ENCODE measurements around the gene HES6. TPM values are rescaled to one million over a fixed set of nuclear protein-coding genes. Genes with fewer than 3 reads are reported as not detected.

The HES6 gene
- total and polyA plus RNA-seq, 2 of the 8 experiments (the other 6 are each of a cell fraction or from before 2014, with no cell fraction given) = 32.6 to 36.3 TPM

DNA sequence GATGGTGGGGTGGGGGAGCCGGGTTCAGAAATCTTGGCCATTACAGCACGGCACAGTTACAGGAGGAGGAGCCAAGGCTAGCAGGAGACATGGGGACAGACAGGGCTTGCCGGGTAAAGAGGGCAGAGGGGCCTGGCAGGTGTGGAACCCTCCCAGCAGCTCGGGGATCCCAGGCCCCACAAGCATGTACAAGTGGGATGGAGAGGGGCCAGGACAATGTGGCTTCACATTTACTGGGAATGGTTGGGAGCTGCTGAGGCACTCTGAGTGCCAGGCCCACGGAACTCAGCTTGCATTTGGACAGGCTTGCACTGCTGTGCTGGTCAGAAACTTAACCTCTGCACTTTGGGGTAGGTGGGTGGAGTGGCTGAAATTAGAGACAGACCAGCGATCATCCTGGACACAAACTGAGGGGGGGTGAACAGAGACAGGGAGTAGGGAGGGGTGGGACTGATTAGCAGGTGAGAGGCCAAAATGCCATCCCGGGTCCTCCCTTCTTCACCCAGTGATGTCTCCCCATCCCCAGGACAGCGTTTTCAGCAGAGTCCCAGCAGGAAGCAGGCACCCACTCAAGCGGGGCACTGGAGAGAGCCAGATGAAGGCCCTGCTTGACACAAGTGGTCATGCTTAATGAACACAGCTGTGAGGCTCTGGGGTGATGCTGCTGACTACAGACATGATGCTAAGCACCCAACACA, 38.9 kb upstream of the HES6 start:
- no peak overlapping the region for H2AK5ac ChIP-seq (ENCODE audit: low read depth, low read length)
- no peak overlapping the region for H4K91ac ChIP-seq (replicated peaks; ENCODE audit: insufficient read length, low read length)
- no peak overlapping the region for H3K27ac ChIP-seq (ENCODE audit: low read depth, low read length)
- 94% methylated on average over 9 of the region's 9 CpGs; no CpG with 5 or more reads in 1 of the 2 experiments for WGBS, 2 experiments (ENCODE audit: extremely low coverage in 1 of 2, insufficient coverage in 1 of 2, insufficient read length in 1 of 2, insufficient replicate concordance in 2 of 2, low coverage in 1 of 2, low lambda C conversion rate in 2 of 2, missing lambda C conversion rate in 1 of 2)
- H2BK12ac ChIP-seq (ENCODE audit: low read depth, low read length) = no peak overlapping the region
- no peak overlapping the region for H2BK5ac ChIP-seq (ENCODE audit: low read depth, low read length)
- no peak overlapping the region; the same call in 1 of the 2 replicates for H4K8ac ChIP-seq (ENCODE audit: extremely low read depth, insufficient read depth, low read length)
- H3K18ac ChIP-seq (ENCODE audit: extremely low read depth, low read length) = no peak overlapping the region
- no peak for FAIRE-seq
- no peak overlapping the region for H2BK15ac ChIP-seq (ENCODE audit: low read length)
- peaks cover 0 to 2% (median 0%) of the 10 kb centered on the region in 4 experiments; a peak in 1 of 7 replicates for H3K4me1 ChIP-seq (replicated peaks in 1 of 4; ENCODE audit: control insufficient read depth in 3 of 4, insufficient read depth in 4 of 4, low read length in 3 of 4)
- no peak overlapping the region for H3K56ac ChIP-seq (replicated peaks; ENCODE audit: insufficient read length, low read depth, low read length)
- H3K23me2 ChIP-seq (ENCODE audit: low read depth, low read length) = no peaks in the 10 kb centered on the region
- H3K14ac ChIP-seq (ENCODE audit: insufficient read length) = no peak overlapping the region
- H3K79me1 ChIP-seq (ENCODE audit: low read depth, low read length) = peaks cover 2% of the 10 kb centered on the region
- H3K4me3 ChIP-seq (ENCODE audit: extremely low read depth in 1 of 4, insufficient read depth in 2 of 4, low read depth in 3 of 4, low read length in 4 of 4) = no peak overlapping the region
- no peak overlapping the region for H3K23ac ChIP-seq (ENCODE audit: insufficient read length)
- DNase-seq (ENCODE audit: low read depth in 1 of 2, low spot score in 2 of 2) = no peak
- no peaks in the 10 kb centered on the region for H4K20me1 ChIP-seq (replicated peaks in 1 of 2; ENCODE audit: control insufficient read depth in 1 of 2, insufficient read depth in 2 of 2, low read length in 2 of 2)
- no peaks in the 10 kb centered on the region for H3K27me3 ChIP-seq (replicated peaks in 1 of 4; ENCODE audit: control insufficient read depth in 3 of 4, extremely low read depth in 1 of 4, insufficient read depth in 3 of 4, low read length in 3 of 4)
- H4K5ac ChIP-seq (ENCODE audit: insufficient read length, low read depth, low read length) = no peak overlapping the region
- H3K9ac ChIP-seq (replicated peaks in 1 of 4; ENCODE audit: extremely low read depth in 1 of 4, low read depth in 3 of 4, low read length in 3 of 4) = no peak overlapping the region
- no peaks in the 10 kb centered on the region for H3K9me3 ChIP-seq (ENCODE audit: insufficient read depth in 2 of 2, low read depth in 1 of 2, low read length in 1 of 2)
- no peak overlapping the region for H2AFZ ChIP-seq (ENCODE audit: low read length)
- no peak overlapping the region for H3K4me2 ChIP-seq (ENCODE audit: insufficient read depth in 1 of 2, low read depth in 2 of 2, low read length in 2 of 2)
- peaks cover 0 to 3% (median 0%) of the 10 kb centered on the region in 4 experiments; a peak in 1 of 8 replicates for H3K36me3 ChIP-seq (ENCODE audit: control insufficient read depth in 2 of 4, insufficient read depth in 4 of 4, low read length in 3 of 4)
- H3K4ac ChIP-seq (replicated peaks; ENCODE audit: insufficient read length, low read depth, low read length) = no peak overlapping the region
- 0 out of 4 replicates have a peak, but pooled peaks cover 0 to 2% of the 10 kb centered on the region in 2 experiments for H3K79me2 ChIP-seq (ENCODE audit: control insufficient read depth in 1 of 2, insufficient read depth in 2 of 2, low read length in 2 of 2)
- ChIA-PET CTCF (ENCODE audit: partially characterized antibody) (interaction anchor here (1.0 to 18.9 kb wide), 17 partner anchors 8 to 145 kb away, joined by 3 to 298 read pairs (median 5); partner anchors contain the start of gene PER2), POLR2A (ENCODE audit: partially characterized antibody) (interaction anchor here (1.9 to 2.4 kb wide), 2 partner anchors 9 to 11 kb away, joined by 7 to 11 read pairs; no protein-coding TSS in a partner anchor)
- H2BK20ac ChIP-seq (ENCODE audit: low read length) = no peak overlapping the region
- H2BK120ac ChIP-seq (replicated peaks; ENCODE audit: low read depth, low read length) = no peak overlapping the region
- TF ChIP-seq HDAC6 (IDR thresholded peaks at IDR 0.05; ENCODE audit: low read depth, low read length) = no peak
- no peak for TF ChIP-seq CHD1 (IDR thresholded peaks at IDR 0.05; ENCODE audit: low read depth, low read length)
- TF ChIP-seq JUN (IDR thresholded peaks at IDR 0.05; ENCODE audit: low read depth, low read length) = no peak
- TF ChIP-seq JUND (IDR thresholded peaks at IDR 0.05; ENCODE audit: low read length) = no peak
- no peak for TF ChIP-seq SAP30 (IDR thresholded peaks at IDR 0.05; ENCODE audit: insufficient read depth, insufficient replicate concordance, low read length)
- no peak for TF ChIP-seq TBP (IDR thresholded peaks at IDR 0.05; ENCODE audit: low read depth, low read length)
- TF ChIP-seq TAF7 (optimal IDR thresholded peaks at IDR 0.05; ENCODE audit: borderline replicate concordance, low read depth, low read length) = no peak
- TF ChIP-seq, protein P1, sequence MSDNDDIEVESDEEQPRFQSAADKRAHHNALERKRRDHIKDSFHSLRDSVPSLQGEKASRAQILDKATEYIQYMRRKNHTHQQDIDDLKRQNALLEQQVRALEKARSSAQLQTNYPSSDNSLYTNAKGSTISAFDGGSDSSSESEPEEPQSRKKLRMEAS (IDR thresholded peaks at IDR 0.05) = no peak
- no peak for TF ChIP-seq NRF1 (IDR thresholded peaks at IDR 0.05; ENCODE audit: low read depth, low read length)
- TF ChIP-seq SP2 (IDR thresholded peaks at IDR 0.05; ENCODE audit: low read length) = no peak
- TF ChIP-seq BRCA1 (IDR thresholded peaks at IDR 0.05; ENCODE audit: low read depth, low read length) = no peak
- no peak for TF ChIP-seq GABPA (IDR thresholded peaks at IDR 0.05; ENCODE audit: borderline replicate concordance, insufficient read depth, low read length)
